Lower leg skin (tissue), 3 donors: ENCODE data around the gene ATP8B4.

ENCODE experiments used
- POLR2A ChIP-seq, 2 donors: fragments of 450-650 bp; IDR thresholded peaks; one replicate each; pipeline ENCODE4 v1.6.1; 2016 to 2017; ENCODE audit warnings: antibody characterized with exemption in 2 of 2, mild to moderate bottlenecking in 1 of 2, moderate library complexity in 1 of 2
- TF ChIP-seq, protein P1 (sequence below), 3 donors: fragments of 450-650 bp; IDR thresholded peaks; one replicate each; pipeline ENCODE4 v1.5.1; 2016; ENCODE audit warnings: antibody characterized with exemption in 3 of 3, mild to moderate bottlenecking in 3 of 3, moderate library complexity in 2 of 3

- TF ChIP-seq, protein P1, sequence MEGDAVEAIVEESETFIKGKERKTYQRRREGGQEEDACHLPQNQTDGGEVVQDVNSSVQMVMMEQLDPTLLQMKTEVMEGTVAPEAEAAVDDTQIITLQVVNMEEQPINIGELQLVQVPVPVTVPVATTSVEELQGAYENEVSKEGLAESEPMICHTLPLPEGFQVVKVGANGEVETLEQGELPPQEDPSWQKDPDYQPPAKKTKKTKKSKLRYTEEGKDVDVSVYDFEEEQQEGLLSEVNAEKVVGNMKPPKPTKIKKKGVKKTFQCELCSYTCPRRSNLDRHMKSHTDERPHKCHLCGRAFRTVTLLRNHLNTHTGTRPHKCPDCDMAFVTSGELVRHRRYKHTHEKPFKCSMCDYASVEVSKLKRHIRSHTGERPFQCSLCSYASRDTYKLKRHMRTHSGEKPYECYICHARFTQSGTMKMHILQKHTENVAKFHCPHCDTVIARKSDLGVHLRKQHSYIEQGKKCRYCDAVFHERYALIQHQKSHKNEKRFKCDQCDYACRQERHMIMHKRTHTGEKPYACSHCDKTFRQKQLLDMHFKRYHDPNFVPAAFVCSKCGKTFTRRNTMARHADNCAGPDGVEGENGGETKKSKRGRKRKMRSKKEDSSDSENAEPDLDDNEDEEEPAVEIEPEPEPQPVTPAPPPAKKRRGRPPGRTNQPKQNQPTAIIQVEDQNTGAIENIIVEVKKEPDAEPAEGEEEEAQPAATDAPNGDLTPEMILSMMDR (IDR thresholded peaks at IDR 0.05) = no peak
- TF ChIP-seq POLR2A (IDR thresholded peaks at IDR 0.05) = no peak
Measured at GRCh38 chr15:49860101-49860500, 258.9 kb downstream of the ATP8B4 start.
